K562 (cell line): ENCODE results near the gene GABRB1. TPM values are rescaled to one million over a fixed set of nuclear protein-coding genes. Genes with fewer than 3 reads are reported as not detected.
A peak's percentile ranks its signal among the peaks of the same experiment; 100 is the strongest.

Source experiments
- ATAC-seq: fragments of 200-7000 bp; cut with Tn5 transposase; 3 replicates; pipeline ENCODE4 v1.9.1; 2020; ENCODE audit warnings: moderate library complexity
- BruUV-seq: library from RNA; stranded (reverse); fragments of 400-500 nt; replicated peaks from 2 replicates; lab custom pipeline; 2021; lab: Mats Ljungman, UMichigan
- CTCF ChIA-PET: fragments of 300-600 bp; formaldehyde crosslinking; extraction: SDS; loops from one replicate; lab custom pipeline; 2021; ENCODE audit warnings: low intra/inter-chr PET ratio; lab: Yijun Ruan, JAX
- POLR2A ChIA-PET: fragments of 300-600, 350-650 bp; sonication (Branson Sonifier 250); formaldehyde crosslinking; extraction: SDS; loops from one replicate; lab custom pipeline; 2021; ENCODE audit warnings: antibody characterized with exemption, inconsistent platforms; lab: Yijun Ruan, JAX
- DNase-seq, 4 experiments: peaks; one replicate each; pipeline versions ENCODE4 v3.0.0 to v3.0.0-alpha.2; 2011 to 2018; ENCODE audit warnings: low spot score in 3 of 4, mixed read lengths in 3 of 4; ENCODE audit errors: extremely low read depth in 1 of 4
- FAIRE-seq: peaks from 2 replicates; lab custom pipeline; 2011; peaks lifted over from hg19 to GRCh38; lab: Jason Lieb, UNC
- H2AFZ ChIP-seq: 2 replicates; pipeline ENCODE4 v1.6.0; 2011; ENCODE audit warnings: low read depth, low read length, control low read depth, inconsistent platforms
- H3K27ac ChIP-seq: fragments of 200-600 bp; 3 replicates; pipeline ENCODE4 v1.8.0; 2011; ENCODE audit warnings: low read depth, mild to moderate bottlenecking, control low read depth, inconsistent platforms, low read length, moderate library complexity, mixed read lengths; ENCODE audit errors: extremely low read depth
- H3K27me3 ChIP-seq, 2 experiments: fragments of 300-600 bp in 1 of 2; 2 replicates in 1 of 2; 3 replicates in 1 of 2; pipeline versions ENCODE4 v1.6.0 to v1.8.0; 2011; ENCODE audit warnings: inconsistent platforms in 2 of 2, low read length in 2 of 2, mild to moderate bottlenecking in 1 of 2, mixed read lengths in 1 of 2, moderate library complexity in 1 of 2; ENCODE audit not compliant: control insufficient read depth in 2 of 2, insufficient read depth in 2 of 2
- H3K36me3 ChIP-seq: fragments of 300-600 bp; 3 replicates; pipeline ENCODE4 v1.8.0; 2011; ENCODE audit warnings: mild to moderate bottlenecking, low read length, inconsistent platforms; ENCODE audit not compliant: control insufficient read depth, insufficient read depth
- H3K4me1 ChIP-seq, 2 experiments: fragments of 200-600 bp in 1 of 2; replicated peaks in 1 of 2; 2 replicates in 1 of 2; 3 replicates in 1 of 2; pipeline versions ENCODE4 v1.5.1 to v1.8.0; 2011; ENCODE audit warnings: inconsistent platforms in 2 of 2, low read length in 2 of 2, mild to moderate bottlenecking in 1 of 2, mixed read lengths in 1 of 2, moderate library complexity in 1 of 2; ENCODE audit not compliant: control insufficient read depth in 2 of 2, insufficient read depth in 2 of 2
- H3K4me2 ChIP-seq: 2 replicates; pipeline ENCODE4 v1.6.1; 2011; ENCODE audit warnings: low read length, control low read depth, inconsistent platforms, mixed read lengths; ENCODE audit not compliant: insufficient read depth
- H3K4me3 ChIP-seq: fragments of 200-600 bp; sonication (generic), shearing (Covaris generic); 2 replicates; pipeline ENCODE4 v1.5.1; 2016; ENCODE audit warnings: control low read depth, inconsistent platforms
- H3K79me2 ChIP-seq: fragments of 200-600 bp; 3 replicates; pipeline ENCODE4 v1.8.0; 2011; ENCODE audit warnings: low read length, inconsistent platforms; ENCODE audit not compliant: control insufficient read depth, insufficient read depth
- H3K9ac ChIP-seq, 2 experiments: 2 replicates each; pipeline versions ENCODE4 v1.6.0 to v1.6.1; 2011; ENCODE audit warnings: low read depth in 2 of 2, low read length in 2 of 2, control low read depth in 1 of 2, inconsistent platforms in 1 of 2, mild to moderate bottlenecking in 1 of 2, mixed read lengths in 1 of 2; ENCODE audit not compliant: insufficient read depth in 1 of 2
- H3K9me1 ChIP-seq: one replicate; pipeline ENCODE4 v1.6.0; 2011; ENCODE audit warnings: inconsistent platforms, mild to moderate bottlenecking, low read length, moderate library complexity; ENCODE audit not compliant: control insufficient read depth, insufficient read depth
- H3K9me3 ChIP-seq: replicated peaks from 2 replicates; pipeline ENCODE4 v1.5.1; 2011; ENCODE audit warnings: low read depth, low read length, inconsistent platforms; ENCODE audit not compliant: control insufficient read depth, insufficient read depth
- H4K20me1 ChIP-seq: replicated peaks from 2 replicates; pipeline ENCODE4 v1.6.1; 2011; ENCODE audit warnings: low read length, inconsistent platforms, mixed read lengths; ENCODE audit not compliant: control insufficient read depth, insufficient read depth
- ATF1 ChIP-seq, 2 experiments: fragments of 450-650 bp in 1 of 2; IDR thresholded peaks; 2 replicates each; pipeline ENCODE4 v1.6.1; 2016; ENCODE audit warnings: missing compliant biosample characterization in 1 of 2, missing genetic modification characterization in 1 of 2
- BCL6 ChIP-seq: fragments of 250-450 bp; sonication (Bioruptor Pico); IDR thresholded peaks from 2 replicates; pipeline ENCODE4 v1.4.0; 2020
- CBX3 ChIP-seq, 2 experiments: IDR thresholded peaks; 1 replicate in 1 of 2; 2 replicates in 1 of 2; pipeline ENCODE4 v1.6.1; 2012; ENCODE audit warnings: inconsistent platforms in 2 of 2, low read length in 2 of 2, borderline replicate concordance in 1 of 2, control low read depth in 1 of 2
- CCNT2 ChIP-seq: IDR thresholded peaks from 2 replicates; pipeline ENCODE4 v1.6.1; 2011; ENCODE audit warnings: borderline replicate concordance, low read depth, mild to moderate bottlenecking, moderate library complexity, mixed read lengths, low read length; ENCODE audit not compliant: insufficient read length; ENCODE audit errors: extremely low read depth
- COPS2 ChIP-seq: fragments of 450-650 bp; conservative IDR thresholded peaks from 2 replicates; pipeline ENCODE4 v1.6.1; 2016; ENCODE audit warnings: mild to moderate bottlenecking, moderate library complexity
- EGR1 ChIP-seq: fragments of 450-650 bp; conservative IDR thresholded peaks from 2 replicates; pipeline ENCODE4 v1.6.1; 2017; ENCODE audit warnings: mild to moderate bottlenecking
- ESRRA ChIP-seq: fragments of 450-650 bp; IDR thresholded peaks from 2 replicates; pipeline ENCODE4 v1.6.1; 2014; ENCODE audit warnings: low read depth, mild to moderate bottlenecking, moderate library complexity, borderline replicate concordance
- HMGN3 ChIP-seq: IDR thresholded peaks from 2 replicates; pipeline ENCODE4 v1.6.1; 2011; ENCODE audit warnings: borderline replicate concordance, low read depth, mild to moderate bottlenecking, mixed read lengths, low read length; ENCODE audit not compliant: insufficient read length; ENCODE audit errors: extremely low read depth
- ID3 ChIP-seq, 2 experiments: fragments of 250-450 bp in 1 of 2; fragments of 450-650 bp in 1 of 2; sonication (Bioruptor Pico) in 1 of 2; IDR thresholded peaks; 2 replicates each; pipeline versions ENCODE4 v1.6.1 to v1.8.0; 2016 to 2021; ENCODE audit warnings: mild to moderate bottlenecking in 2 of 2, moderate library complexity in 2 of 2, missing compliant biosample characterization in 1 of 2, missing genetic modification characterization in 1 of 2
- MAZ ChIP-seq, 2 experiments: fragments of 450-650 bp in 1 of 2; sonication (generic) in 1 of 2; formaldehyde crosslinking; IDR thresholded peaks in 1 of 2; conservative IDR thresholded peaks in 1 of 2; 2 replicates each; pipeline versions ENCODE4 v1.4.0 to v1.5.0; 2020; ENCODE audit warnings: mild to moderate bottlenecking in 1 of 2, missing genetic modification reagents in 1 of 2
- MTA3 ChIP-seq: fragments of 450-650 bp; formaldehyde crosslinking; IDR thresholded peaks from 2 replicates; pipeline ENCODE4 v1.6.1; 2017; ENCODE audit warnings: mild to moderate bottlenecking, borderline replicate concordance
- MXI1 ChIP-seq: IDR thresholded peaks from 2 replicates; pipeline ENCODE4 v1.6.1; 2011; ENCODE audit warnings: low read depth, mild to moderate bottlenecking, improper control_type of control experiment, low read length
- POLR2G ChIP-seq: fragments of 200-400 bp; formaldehyde crosslinking; IDR thresholded peaks from 2 replicates; pipeline ENCODE4 v1.6.1; 2017; ENCODE audit warnings: low read depth, mild to moderate bottlenecking, antibody characterized with exemption, low read length, moderate library complexity
- RAD21 ChIP-seq, 2 experiments: fragments of 250-450 bp in 1 of 2; fragments of 450-650 bp in 1 of 2; sonication (Bioruptor Pico) in 1 of 2; formaldehyde crosslinking in 1 of 2; IDR thresholded peaks in 1 of 2; conservative IDR thresholded peaks in 1 of 2; 2 replicates each; pipeline versions ENCODE4 v1.4.0 to v1.8.0; 2020 to 2022; ENCODE audit warnings: mild to moderate bottlenecking in 2 of 2, moderate library complexity in 1 of 2
- RB1 ChIP-seq: fragments of 450-650 bp; IDR thresholded peaks from 2 replicates; pipeline ENCODE4 v1.6.1; 2017; ENCODE audit warnings: low read depth, mild to moderate bottlenecking
- RBFOX2 ChIP-seq: fragments of 200-400 bp; formaldehyde crosslinking; IDR thresholded peaks from 2 replicates; pipeline ENCODE4 v1.6.1; 2017; ENCODE audit warnings: low read depth, mild to moderate bottlenecking, low read length, moderate library complexity
- RCOR1 ChIP-seq, 2 experiments: IDR thresholded peaks; 2 replicates each; pipeline ENCODE4 v1.6.1; 2012; ENCODE audit warnings: low read depth in 2 of 2, low read length in 2 of 2, borderline replicate concordance in 1 of 2, improper control_type of control experiment in 1 of 2
- ZSCAN32 ChIP-seq: fragments of 450-650 bp; formaldehyde crosslinking; IDR thresholded peaks from 2 replicates; pipeline ENCODE4 v1.4.0; 2020; ENCODE audit warnings: mild to moderate bottlenecking, moderate library complexity
- WGBS: fragments of 100-300 bp; shearing (Covaris generic); methylation state at CpG from one replicate; pipeline ENCODE4 v1.1.6; 2016; ENCODE audit warnings: low coverage, mixed read lengths; ENCODE audit not compliant: insufficient coverage; ENCODE audit errors: missing lambda C conversion rate; 5-methylcytosine and 5-hydroxymethylcytosine counted together
- in situ Hi-C: fragments of 300-500 bp; cut with MboI; formaldehyde crosslinking; loops from 4 replicates; pipeline ENCODE4 v1.15.0; 2018; ENCODE audit warnings: inconsistent platforms, mixed read lengths
- intact Hi-C: fragments of 100-400 bp; cut with micrococcal nuclease; formaldehyde crosslinking; loops from 2 replicates; pipeline ENCODE4 v1.14.2; 2022
- polyA plus RNA-seq, 8 experiments: library from polyadenylated mRNA; depleted of rRNA in 4 of 8; stranded (reverse) in 5 of 8; unstranded in 3 of 8; fragments of >200 nt; fragmentation: Nextera tagmentation in 2 of 8; fragmentation: Illumina TruSeq in 1 of 8; extraction: Ambion mirVana in 2 of 8; extraction: Trizol in 1 of 8; gene quantifications; 2 replicates each; pipeline versions ENCODE4 v1.2.1 to v1.2.3, GENCODE V29; 2011 to 2014; ENCODE audit warnings: inconsistent platforms in 1 of 8, missing spikeins in 1 of 8
- total RNA-seq, 7 experiments: library from RNA; depleted of rRNA in 6 of 7; stranded (reverse); fragments of >200 nt in 6 of 7; fragmentation: Illumina TruSeq in 2 of 7; extraction: Trizol in 2 of 7; gene quantifications; 2 replicates each; pipeline versions ENCODE4 v1.2.1 to v1.2.3, GENCODE V29; 2011 to 2021; ENCODE audit warnings: low replicate concordance in 1 of 7

GABRB1 gene
- total and polyA plus RNA-seq, 9 of the 15 experiments (the other 6 are each of a cell fraction or from before 2014, with no cell fraction given): not detected

- H3K4me1 ChIP-seq: peaks cover 2 to 5% of the 10 kb centered on the region in 2 experiments; a peak in 3 of 5 replicates
- FAIRE-seq: peak; percentile 95
- peak; percentile 92 for TF ChIP-seq POLR2G
- peak in 1 of 2 experiments; percentile 78; a peak in 1 of 4 replicates for TF ChIP-seq RCOR1 (IDR thresholded peaks at IDR 0.05; ENCODE audit: borderline replicate concordance in 1 of 2, low read depth in 2 of 2, low read length in 2 of 2)
- TF ChIP-seq ID3 (CRISPR knock-in tag; IDR thresholded peaks at IDR 0.05): no peak
- 0 out of 2 replicates have a peak, but pooled peaks have one; percentile 33 for TF ChIP-seq ID3 (tag; IDR thresholded peaks at IDR 0.05)
- 0 out of 4 replicates have a peak, but pooled peaks of 1 of the 2 experiments have one; percentile 21 for TF ChIP-seq RAD21 (CRISPR knock-in tag; conservative IDR thresholded peaks at IDR 0.05 in 1 of 2, IDR thresholded peaks at IDR 0.05 in 1 of 2)
- peak; percentile 34 for TF ChIP-seq HMGN3
- 0 out of 3 replicates have a peak, but pooled peaks of 1 of the 2 experiments have one; percentile 14 for TF ChIP-seq CBX3 (IDR thresholded peaks at IDR 0.05; ENCODE audit: borderline replicate concordance in 1 of 2, low read length in 2 of 2)
- peak; percentile 35 to 71; a peak in 3 of 4 replicates for TF ChIP-seq MAZ (CRISPR knock-in tag; conservative IDR thresholded peaks at IDR 0.05 in 1 of 2, IDR thresholded peaks at IDR 0.05 in 1 of 2)
- TF ChIP-seq CCNT2: peak; percentile 47
- peak; percentile 86 for TF ChIP-seq RBFOX2
- no peak for TF ChIP-seq BCL6 (CRISPR knock-in tag)
- TF ChIP-seq ZSCAN32: no peak
- TF ChIP-seq MXI1: peak; percentile 91
- no peak for TF ChIP-seq ATF1 (CRISPR knock-in tag; IDR thresholded peaks at IDR 0.05)
- TF ChIP-seq ATF1 (tag; IDR thresholded peaks at IDR 0.05): peak; percentile 78; the same call in 1 of the 2 replicates
- 0 out of 2 replicates have a peak, but pooled peaks have one; percentile 63 for TF ChIP-seq MTA3
- peak; percentile 56; the same call in 1 of the 2 replicates for TF ChIP-seq RB1
- peak; percentile 20 for TF ChIP-seq EGR1
- peak; percentile 14; the same call in 1 of the 2 replicates for TF ChIP-seq ESRRA
- no peak for TF ChIP-seq COPS2
Measured at GRCh38 chr4:47463235-47463956, 432.0 kb downstream of the GABRB1 start, which contains the start of gene COMMD8. TSS of gene COMMD8 (minus strand) at chr4:47463702. CDS start at chr4:47463651, 51 bp downstream.

More at GRCh38 chr4:47463235-47463956, 432.0 kb downstream of the GABRB1 start, which contains the start of gene COMMD8:
- Histone ChIP-seq H3K79me2 (no peaks in the 10 kb centered on the region), H3K36me3 (peaks cover 2% of the 10 kb centered on the region; the same call in 1 of the 3 replicates), H3K27ac (peak within 1 kb of the TSS; percentile 27; the same call in 2 of the 3 replicates), H3K9me1 (no peaks in the 10 kb centered on the region), H3K9ac (peak within 1 kb of the TSS; percentile 63 to 79), H4K20me1 (no peaks in the 10 kb centered on the region), H3K4me2 (peak within 1 kb of the TSS; percentile 90), H3K9me3 (no peaks in the 10 kb centered on the region), H3K27me3 (no peaks in the 10 kb centered on the region), H3K4me3 (peak within 1 kb of the TSS; percentile 61), H2AFZ (peak within 1 kb of the TSS; percentile 93)
- DNase-seq (peak; percentile 94 to 97 (median 96)), ATAC-seq (peak; percentile 98)
- POLR2A ChIA-PET: interaction anchor here (0.6 to 1.5 kb wide), 3 partner anchors 9 to 477 kb away, joined by 3 to 5 read pairs (median 4); no protein-coding TSS in a partner anchor
- WGBS: under 1% methylated on average over 48 of the region's 51 CpGs
- BruUV-seq: TSS peak; percentile 70
- CTCF ChIA-PET: no interaction called here
- intact Hi-C loops: no loop called here
- in situ Hi-C loops: no loop called here
